GM21786 (cell line): ENCODE results near the gene LRRC56.

Experiments
- ATAC-seq: cut with Tn5 transposase; IDR thresholded peaks from one replicate; pipeline ENCODE4 v1.9.1; 2021; ENCODE audit not compliant: unreplicated experiment

LRRC56 gene

GRCh38 chr11:557328-558132 is 20.2 kb downstream of the LRRC56 start:
- no peak for ATAC-seq

DNA sequence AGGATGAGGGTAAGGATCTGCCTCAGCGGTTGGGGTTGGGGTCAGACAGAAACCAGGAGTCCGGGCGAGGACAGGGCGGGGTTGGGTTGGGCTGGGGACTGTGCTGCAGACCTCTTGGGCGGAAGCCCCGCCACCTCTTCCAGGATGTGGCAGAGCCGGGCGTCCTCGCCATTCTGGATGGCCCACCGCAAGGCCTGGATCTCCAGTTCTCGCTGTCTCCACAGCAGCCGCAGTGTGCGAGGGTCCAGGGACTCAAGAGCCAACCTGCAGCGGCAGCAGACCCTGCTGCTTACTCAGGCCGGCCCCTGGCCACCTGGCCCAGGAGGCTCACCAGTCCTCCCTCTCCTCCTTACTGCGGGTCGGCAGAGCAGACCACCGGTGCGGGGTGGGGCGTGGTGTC is 21.2 kb downstream of the LRRC56 start:
- no peak for ATAC-seq

- ATAC-seq: no peak
Observed at GRCh38 chr11:559020-559620, 21.8 kb downstream of the LRRC56 start.

- ATAC-seq: no peak
Observed at GRCh38 chr11:559712-560304, 22.5 kb downstream of the LRRC56 start.

GRCh38 chr11:560305-561147 is 23.2 kb downstream of the LRRC56 start, which contains the start of the genes LMNTD2 and RASSF7:
TSS of gene LMNTD2 (minus strand) at chr11:560738. CDS start at chr11:560716, 22 bp downstream.
TSS of gene RASSF7 (plus strand) at chr11:560970. CDS start at chr11:561769, 799 bp downstream.
- ATAC-seq: peak; percentile 69

GRCh38 chr11:561148-562003 is 24.0 kb downstream of the LRRC56 start:
- ATAC-seq: peak; percentile 29

DNA sequence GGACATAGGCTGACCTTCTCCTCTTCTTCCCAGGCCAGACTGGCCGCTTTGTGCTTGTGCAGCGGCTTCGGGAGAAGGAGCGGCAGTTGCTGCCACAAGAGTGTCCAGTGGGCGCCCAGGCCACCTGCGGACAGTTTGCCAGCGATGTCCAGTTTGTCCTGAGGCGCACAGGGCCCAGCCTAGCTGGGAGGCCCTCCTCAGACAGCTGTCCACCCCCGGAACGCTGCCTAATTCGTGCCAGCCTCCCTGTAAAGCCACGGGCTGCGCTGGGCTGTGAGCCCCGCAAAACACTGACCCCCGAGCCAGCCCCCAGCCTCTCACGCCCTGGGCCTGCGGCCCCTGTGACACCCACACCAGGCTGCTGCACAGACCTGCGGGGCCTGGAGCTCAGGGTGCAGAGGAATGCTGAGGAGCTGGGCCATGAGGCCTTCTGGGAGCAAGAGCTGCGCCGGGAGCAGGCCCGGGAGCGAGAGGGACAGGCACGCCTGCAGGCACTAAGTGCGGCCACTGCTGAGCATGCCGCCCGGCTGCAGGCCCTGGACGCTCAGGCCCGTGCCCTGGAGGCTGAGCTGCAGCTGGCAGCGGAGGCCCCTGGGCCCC is 24.8 kb downstream of the LRRC56 start:
- no peak for ATAC-seq

DNA sequence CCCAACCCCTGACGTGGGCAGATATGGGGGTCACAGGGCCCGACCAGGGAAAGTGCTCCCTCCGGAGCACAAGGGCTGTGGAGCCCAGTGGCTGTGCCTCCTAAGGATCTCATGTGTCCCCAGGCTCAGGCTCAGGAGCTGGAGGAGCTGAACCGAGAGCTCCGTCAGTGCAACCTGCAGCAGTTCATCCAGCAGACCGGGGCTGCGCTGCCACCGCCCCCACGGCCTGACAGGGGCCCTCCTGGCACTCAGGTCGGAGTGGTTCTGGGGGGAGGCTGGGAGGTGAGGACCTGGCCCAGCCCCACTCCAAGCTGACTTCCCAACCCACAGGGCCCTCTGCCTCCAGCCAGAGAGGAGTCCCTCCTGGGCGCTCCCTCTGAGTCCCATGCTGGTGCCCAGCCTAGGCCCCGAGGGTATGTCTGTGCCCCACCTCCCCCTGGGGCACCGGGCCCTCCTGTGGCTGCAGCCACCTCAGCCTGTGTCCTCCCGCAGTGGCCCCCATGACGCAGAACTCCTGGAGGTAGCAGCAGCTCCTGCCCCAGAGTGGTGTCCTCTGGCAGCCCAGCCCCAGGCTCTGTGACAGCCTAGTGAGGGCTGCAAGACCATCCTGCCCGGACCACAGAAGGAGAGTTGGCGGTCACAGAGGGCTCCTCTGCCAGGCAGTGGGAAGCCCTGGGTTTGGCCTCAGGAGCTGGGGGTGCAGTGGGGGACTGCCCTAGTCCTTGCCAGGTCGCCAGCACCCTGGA is 25.9 kb downstream of the LRRC56 start:
- ATAC-seq: no peak

DNA sequence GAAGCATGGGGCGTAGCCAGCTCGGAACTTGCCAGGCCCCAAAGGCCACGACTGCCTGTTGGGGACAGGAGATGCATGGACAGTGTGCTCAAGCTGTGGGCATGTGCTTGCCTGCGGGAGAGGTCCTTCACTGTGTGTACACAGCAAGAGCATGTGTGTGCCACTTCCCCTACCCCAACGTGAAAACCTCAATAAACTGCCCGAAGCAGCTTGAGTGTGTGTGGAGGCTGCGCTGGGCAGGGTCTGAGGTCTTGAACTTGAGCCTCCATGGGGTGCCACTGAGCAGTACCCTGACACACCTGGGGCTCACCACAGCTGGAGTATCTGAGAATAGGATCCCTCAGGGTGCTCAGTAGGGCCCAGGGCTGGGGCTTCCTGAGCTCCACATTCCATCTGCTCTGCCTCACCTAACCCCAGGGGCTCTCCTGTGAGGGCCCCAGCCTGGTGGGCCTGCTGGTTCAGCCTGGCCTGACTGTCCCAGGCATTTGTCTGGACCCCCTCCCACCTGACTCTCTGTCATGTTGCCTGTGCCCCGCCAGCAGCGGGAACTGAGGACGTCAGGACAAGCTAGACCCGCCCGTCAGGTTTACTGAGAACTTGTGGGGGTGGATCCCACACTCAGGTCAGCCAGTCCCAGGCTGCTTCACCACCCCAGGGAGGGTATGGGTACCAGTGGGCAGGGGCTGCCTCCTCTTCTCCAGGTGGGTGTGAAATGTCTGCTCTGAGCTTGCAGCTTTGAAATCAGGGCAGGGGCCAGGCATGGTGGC is 26.7 kb downstream of the LRRC56 start:
- ATAC-seq: no peak

DNA sequence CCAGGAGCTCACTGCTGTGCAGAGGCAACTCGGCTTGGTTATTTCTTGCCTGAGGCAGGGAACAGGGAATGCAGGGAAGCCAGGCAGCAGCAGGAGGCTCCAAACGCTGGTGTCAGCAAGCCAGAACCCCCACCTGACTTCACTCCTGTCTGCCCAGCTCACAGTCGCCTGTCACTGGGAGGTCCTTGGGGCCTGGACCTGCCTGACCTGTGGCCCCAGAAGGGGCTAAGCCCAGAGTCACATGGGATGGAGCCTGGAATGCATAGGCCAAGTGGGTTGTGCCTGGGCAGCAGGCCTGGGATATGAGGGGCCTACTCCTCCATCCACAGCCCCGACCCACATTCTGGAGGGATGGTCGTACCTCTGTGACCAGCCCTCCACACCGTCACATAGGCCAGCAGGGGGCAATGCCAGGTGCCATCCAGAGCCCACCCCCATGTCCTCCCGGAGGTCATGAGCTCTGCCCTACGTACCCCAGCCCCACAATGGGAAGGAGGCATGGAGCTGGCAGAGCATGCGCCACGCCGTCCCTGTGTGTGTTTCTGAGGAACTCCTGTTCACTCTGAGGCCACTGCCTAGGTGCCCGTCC is 28.7 kb downstream of the LRRC56 start:
- ATAC-seq: no peak

GRCh38 chr11:567011-567628 is 29.8 kb downstream of the LRRC56 start:
- no peak for ATAC-seq

DNA sequence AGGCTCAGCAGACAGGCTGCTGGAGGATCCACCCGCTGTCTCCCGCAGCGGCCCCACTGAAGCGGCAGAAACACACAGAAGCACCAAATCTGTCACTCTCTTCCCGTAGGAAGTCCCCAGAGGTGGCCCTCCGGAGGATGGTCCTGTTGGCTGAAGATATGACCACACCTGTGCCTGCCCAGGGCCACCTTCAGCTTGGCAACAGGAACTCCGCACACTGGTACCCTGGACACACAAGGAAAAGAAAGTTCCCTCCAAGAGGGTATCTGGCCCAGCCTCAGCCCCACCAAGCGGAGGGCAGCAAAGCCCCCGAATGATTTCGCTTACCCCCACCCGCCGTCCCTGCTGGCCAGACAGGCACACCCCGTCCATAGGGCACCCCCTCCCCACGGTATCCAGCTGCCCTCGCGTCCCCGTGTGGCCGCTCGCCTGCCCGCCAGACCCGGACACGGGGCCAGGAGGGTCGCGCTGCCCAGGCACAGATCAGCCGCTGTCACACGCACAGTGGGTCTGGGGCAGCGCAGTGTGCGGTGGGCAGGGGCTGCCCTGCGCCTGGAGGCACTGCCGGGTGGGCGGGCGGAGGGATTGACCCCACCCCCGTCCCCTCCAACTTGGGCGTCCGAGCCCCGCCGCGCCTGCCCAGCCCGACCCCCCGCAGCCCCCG is 30.4 kb downstream of the LRRC56 start:
- ATAC-seq: no peak

- ATAC-seq: peak; percentile 92
Observed at GRCh38 chr11:568306-569157, 31.2 kb downstream of the LRRC56 start.

- no peak for ATAC-seq
Observed at GRCh38 chr11:569158-569885, 32.0 kb downstream of the LRRC56 start.

DNA sequence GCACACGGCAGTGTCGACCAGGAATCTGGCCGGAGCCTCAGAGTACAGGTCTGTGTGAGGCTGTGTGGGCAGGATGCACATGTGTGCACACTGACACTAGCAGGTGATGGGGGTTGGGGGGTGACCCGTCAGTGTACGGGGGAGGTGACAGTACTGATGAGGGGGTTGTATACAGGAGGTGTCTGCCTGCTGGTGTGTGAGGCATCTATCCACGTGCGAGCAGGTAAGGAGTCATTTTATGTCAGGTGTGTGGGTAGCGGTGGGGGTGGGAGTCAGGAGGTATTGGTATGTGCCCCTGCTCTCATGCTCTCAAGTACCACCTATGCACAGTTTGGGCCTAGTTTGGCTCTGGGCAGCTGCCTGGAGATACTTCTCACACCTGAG is 34.5 kb downstream of the LRRC56 start:
- no peak for ATAC-seq
